SK-N-SH (cell line): ENCODE results near the gene COL4A3. TPM values are rescaled to one million over a fixed set of nuclear protein-coding genes. Genes with fewer than 3 reads are reported as not detected.

Experiments
- CTCF ChIA-PET: fragments of 300-600, 350-600 bp; formaldehyde crosslinking; extraction: SDS; loops from one replicate; lab custom pipeline; 2021; lab: Yijun Ruan, JAX
- POLR2A ChIA-PET: fragments of 350-600 bp; sonication (Branson Sonifier 250); formaldehyde crosslinking; extraction: SDS; loops from one replicate; lab custom pipeline; 2020; ENCODE audit warnings: antibody characterized with exemption, inconsistent platforms; lab: Yijun Ruan, JAX
- DNase-seq: peaks from one replicate; pipeline ENCODE4 v3.0.0; 2012
- H2AFZ ChIP-seq: fragments of 200-600 bp; sonication (generic); 2 replicates; pipeline ENCODE4 v1.8.1; 2016; ENCODE audit warnings: antibody characterized with exemption, mild to moderate bottlenecking, low read depth
- H3F3A ChIP-seq: fragments of 200-600 bp; sonication (generic); replicated peaks from 2 replicates; pipeline ENCODE3; 2016; ENCODE audit warnings: antibody characterized with exemption, mild to moderate bottlenecking; ENCODE audit not compliant: insufficient read depth
- H3K27ac ChIP-seq, 2 experiments: fragments of 200-500 bp in 1 of 2; fragments of 200-600 bp in 1 of 2; sonication (Bioruptor generic) in 1 of 2; sonication (generic), shearing (Covaris generic) in 1 of 2; 2 replicates each; pipeline versions ENCODE4 v1.5.1 to v1.6.1; 2014 to 2016; ENCODE audit warnings: low read depth in 2 of 2, inconsistent platforms in 1 of 2, low read length in 1 of 2, mild to moderate bottlenecking in 1 of 2, mixed read lengths in 1 of 2
- H3K27me3 ChIP-seq: fragments of 200-600 bp; sonication (generic), shearing (Covaris generic); 2 replicates; pipeline ENCODE4 v1.6.1; 2016; ENCODE audit warnings: mixed run types; ENCODE audit not compliant: insufficient read depth
- H3K36me3 ChIP-seq, 2 experiments: fragments of 200-500 bp in 1 of 2; fragments of 200-600 bp in 1 of 2; sonication (Bioruptor generic) in 1 of 2; sonication (generic) in 1 of 2; replicated peaks in 1 of 2; 2 replicates each; pipeline versions ENCODE3 to v1.5.1; 2014 to 2016; ENCODE audit warnings: low read length in 1 of 2, mild to moderate bottlenecking in 1 of 2; ENCODE audit not compliant: insufficient read depth in 2 of 2, control insufficient read depth in 1 of 2
- H3K4me1 ChIP-seq, 2 experiments: fragments of 200-500 bp in 1 of 2; fragments of 200-600 bp in 1 of 2; sonication (Bioruptor generic) in 1 of 2; sonication (generic), shearing (Covaris generic) in 1 of 2; 2 replicates each; pipeline versions ENCODE4 v1.5.1 to v1.6.1; 2014 to 2016; ENCODE audit warnings: low read depth in 1 of 2, low read length in 1 of 2, mixed run types in 1 of 2; ENCODE audit not compliant: insufficient read depth in 2 of 2, control insufficient read depth in 1 of 2
- H3K4me2 ChIP-seq: fragments of 200-600 bp; sonication (generic), shearing (Covaris generic); 2 replicates; pipeline ENCODE4 v1.6.1; 2017; ENCODE audit warnings: mixed run types
- H3K4me3 ChIP-seq, 2 experiments: fragments of 200-500 bp in 1 of 2; fragments of 200-600 bp in 1 of 2; sonication (Bioruptor generic) in 1 of 2; sonication (generic), shearing (Covaris generic) in 1 of 2; 2 replicates each; pipeline versions ENCODE4 v1.5.1 to v1.8.1; 2014 to 2016; ENCODE audit warnings: low read depth in 2 of 2, inconsistent platforms in 1 of 2, low read length in 1 of 2, mild to moderate bottlenecking in 1 of 2, mixed read lengths in 1 of 2, moderate library complexity in 1 of 2
- H3K79me2 ChIP-seq: fragments of 200-600 bp; sonication (generic); 2 replicates; pipeline ENCODE4 v1.8.1; 2017; ENCODE audit warnings: mild to moderate bottlenecking; ENCODE audit not compliant: insufficient read depth
- H3K9ac ChIP-seq: fragments of 200-600 bp; sonication (generic); 2 replicates; pipeline ENCODE4 v1.6.1; 2017; ENCODE audit warnings: mixed run types
- H3K9me2 ChIP-seq: fragments of 200-600 bp; sonication (generic); 2 replicates; pipeline ENCODE4 v1.6.1; 2017; ENCODE audit warnings: mixed run types
- H3K9me3 ChIP-seq: fragments of 200-600 bp; sonication (generic); 2 replicates; pipeline ENCODE4 v1.6.1; 2017; ENCODE audit warnings: mixed run types, mild to moderate bottlenecking, moderate library complexity
- H4K20me1 ChIP-seq: fragments of 200-600 bp; sonication (generic); 2 replicates; pipeline ENCODE4 v1.6.1; 2017; ENCODE audit warnings: mild to moderate bottlenecking, mixed run types; ENCODE audit not compliant: insufficient read depth
- EZH2phosphoT487 ChIP-seq: fragments of 200-600 bp; sonication (generic); IDR thresholded peaks from 2 replicates; pipeline ENCODE4 v1.6.1; 2017; ENCODE audit warnings: low read depth, mixed run types, mild to moderate bottlenecking, antibody characterized with exemption, moderate library complexity, borderline replicate concordance
- FOXJ3 ChIP-seq: sonication (generic); formaldehyde crosslinking; IDR thresholded peaks from 2 replicates; pipeline ENCODE4 v1.5.1; 2020; ENCODE audit warnings: mild to moderate bottlenecking, missing genetic modification reagents
- GATA2 ChIP-seq: sonication (generic); formaldehyde crosslinking; IDR thresholded peaks from 2 replicates; pipeline ENCODE4 v1.5.0; 2020; ENCODE audit warnings: mild to moderate bottlenecking, missing genetic modification reagents
- NFIC ChIP-seq: IDR thresholded peaks from 2 replicates; pipeline ENCODE4 v1.4.0; 2012; ENCODE audit warnings: borderline replicate concordance
- NRF1 ChIP-seq: IDR thresholded peaks from 2 replicates; pipeline ENCODE4 v1.6.1; 2012; ENCODE audit warnings: low read depth, mild to moderate bottlenecking, low read length
- POLR2AphosphoS5 ChIP-seq: IDR thresholded peaks from 2 replicates; pipeline ENCODE4 v1.6.1; 2012; ENCODE audit warnings: low read depth, low read length
- RAD21 ChIP-seq: IDR thresholded peaks from 2 replicates; pipeline ENCODE4 v1.6.1; 2012; ENCODE audit warnings: mild to moderate bottlenecking, low read length
- RFX5 ChIP-seq: IDR thresholded peaks from 2 replicates; pipeline ENCODE4 v1.6.1; 2012; ENCODE audit warnings: mild to moderate bottlenecking, improper control_type of control experiment, low read length
- RXRA ChIP-seq: IDR thresholded peaks from 2 replicates; pipeline ENCODE4 v1.4.0; 2012; ENCODE audit warnings: low read depth, mild to moderate bottlenecking, borderline replicate concordance
- SIN3A ChIP-seq: IDR thresholded peaks from 2 replicates; pipeline ENCODE4 v1.6.1; 2012; ENCODE audit warnings: low read depth, mild to moderate bottlenecking, low read length, moderate library complexity, borderline replicate concordance
- SMC3 ChIP-seq: IDR thresholded peaks from 2 replicates; pipeline ENCODE4 v1.6.1; 2012; ENCODE audit warnings: low read depth, low read length, improper control_type of control experiment
- TAF1 ChIP-seq: IDR thresholded peaks from 2 replicates; pipeline ENCODE4 v1.6.1; 2012; ENCODE audit warnings: low read depth, mild to moderate bottlenecking, low read length, moderate library complexity, borderline replicate concordance
- TCF12 ChIP-seq: IDR thresholded peaks from 2 replicates; pipeline ENCODE4 v1.4.0; 2012
- YY1 ChIP-seq: IDR thresholded peaks from 2 replicates; pipeline ENCODE4 v1.4.0; 2012; ENCODE audit warnings: low read depth, mild to moderate bottlenecking
- WGBS: methylation state at CpG from one replicate; pipeline ENCODE4 v1.1.6; 2017; ENCODE audit warnings: low lambda C conversion rate; 5-methylcytosine and 5-hydroxymethylcytosine counted together
- polyA plus RNA-seq, 3 experiments: library from polyadenylated mRNA; depleted of rRNA; stranded (reverse); fragments of >200 nt; gene quantifications; 2 replicates each; pipeline ENCODE4 v1.2.3, GENCODE V29; 2012
- TF ChIP-seq, protein P1 (sequence below): fragments of 200-600 bp; sonication (generic); IDR thresholded peaks from 2 replicates; pipeline ENCODE4 v1.6.1; 2017; ENCODE audit warnings: antibody characterized with exemption, mild to moderate bottlenecking, moderate library complexity
- TF ChIP-seq, protein P2 (sequence below): IDR thresholded peaks from 2 replicates; pipeline ENCODE4 v1.4.0; 2012; ENCODE audit warnings: low read depth, borderline replicate concordance
- TF ChIP-seq, protein P3 (sequence below): IDR thresholded peaks from 2 replicates; pipeline ENCODE4; 2012

Gene COL4A3
- polyA plus RNA-seq, 1 of the 3 experiments (the other 2 are of a cell fraction), result not detected

DNA sequence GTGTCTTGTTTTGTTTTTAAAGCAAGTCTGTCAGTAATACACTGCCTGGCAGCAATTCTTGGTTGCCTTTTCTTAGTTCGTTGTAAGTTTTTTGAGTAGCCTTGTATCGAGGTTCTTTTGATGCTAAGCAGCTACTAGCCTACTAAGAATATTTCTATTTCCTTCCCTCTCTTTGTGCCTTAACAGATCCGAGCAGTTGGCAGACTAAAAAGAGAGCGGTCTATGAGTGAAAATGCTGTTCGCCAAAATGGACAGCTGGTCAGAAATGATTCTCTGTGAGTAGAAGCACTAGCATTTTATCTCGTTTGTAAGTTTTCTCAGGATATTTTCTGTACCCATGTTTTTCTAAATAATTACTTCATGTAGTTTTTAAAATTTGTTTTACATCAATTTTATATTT is 175.7 kb downstream of the COL4A3 start:
- 78% methylated on average over 6 of the region's 6 CpGs for WGBS

DNA sequence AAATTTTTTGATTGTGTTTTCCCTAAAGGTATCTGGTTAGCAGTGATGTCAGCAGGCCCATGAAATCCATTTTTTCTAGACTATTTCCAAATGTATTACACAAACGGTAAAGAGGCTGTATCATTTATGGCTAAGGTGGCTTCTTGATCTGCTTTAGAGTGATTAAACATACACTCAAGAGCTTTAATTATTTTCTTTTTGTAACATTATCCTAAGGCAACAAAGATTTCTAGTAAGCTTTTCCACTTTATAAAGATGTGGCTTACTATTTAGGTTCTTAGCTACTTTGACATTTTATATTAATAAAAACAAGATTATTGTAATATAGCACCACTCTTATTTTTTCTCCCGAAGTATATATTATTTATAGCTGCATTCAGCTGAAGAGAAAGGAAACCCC is 177.1 kb downstream of the COL4A3 start:
- ChIA-PET POLR2A (no interaction called here), CTCF (no interaction called here)
- WGBS, result 90% methylated on average over 2 of the region's 2 CpGs
- Histone ChIP-seq H3K4me1 (no peaks in the 10 kb centered on the region), H3K4me3 (no peak overlapping the region), H3K9ac (no peak overlapping the region), H4K20me1 (no peaks in the 10 kb centered on the region), H3K36me3 (peaks cover 50 to 72% of the 10 kb centered on the region in 2 experiments), H3K9me2 (no peaks in the 10 kb centered on the region), H2AFZ (no peak overlapping the region), H3F3A (no peaks in the 10 kb centered on the region), H3K79me2 (peaks cover 3% of the 10 kb centered on the region; the same call in 1 of the 2 replicates), H3K27ac (no peak overlapping the region), H3K4me2 (no peak overlapping the region), H3K27me3 (no peaks in the 10 kb centered on the region), H3K9me3 (no peaks in the 10 kb centered on the region)
- TF ChIP-seq TCF12 (no peak), EZH2phosphoT487 (no peak), NFIC (no peak), RAD21 (no peak), RFX5 (no peak), TAF1 (no peak), RXRA (no peak), FOXJ3 (CRISPR knock-in tag) (no peak), NRF1 (no peak), SIN3A (no peak), POLR2AphosphoS5 (no peak), GATA2 (CRISPR knock-in tag) (no peak)
- TF ChIP-seq, protein P1, sequence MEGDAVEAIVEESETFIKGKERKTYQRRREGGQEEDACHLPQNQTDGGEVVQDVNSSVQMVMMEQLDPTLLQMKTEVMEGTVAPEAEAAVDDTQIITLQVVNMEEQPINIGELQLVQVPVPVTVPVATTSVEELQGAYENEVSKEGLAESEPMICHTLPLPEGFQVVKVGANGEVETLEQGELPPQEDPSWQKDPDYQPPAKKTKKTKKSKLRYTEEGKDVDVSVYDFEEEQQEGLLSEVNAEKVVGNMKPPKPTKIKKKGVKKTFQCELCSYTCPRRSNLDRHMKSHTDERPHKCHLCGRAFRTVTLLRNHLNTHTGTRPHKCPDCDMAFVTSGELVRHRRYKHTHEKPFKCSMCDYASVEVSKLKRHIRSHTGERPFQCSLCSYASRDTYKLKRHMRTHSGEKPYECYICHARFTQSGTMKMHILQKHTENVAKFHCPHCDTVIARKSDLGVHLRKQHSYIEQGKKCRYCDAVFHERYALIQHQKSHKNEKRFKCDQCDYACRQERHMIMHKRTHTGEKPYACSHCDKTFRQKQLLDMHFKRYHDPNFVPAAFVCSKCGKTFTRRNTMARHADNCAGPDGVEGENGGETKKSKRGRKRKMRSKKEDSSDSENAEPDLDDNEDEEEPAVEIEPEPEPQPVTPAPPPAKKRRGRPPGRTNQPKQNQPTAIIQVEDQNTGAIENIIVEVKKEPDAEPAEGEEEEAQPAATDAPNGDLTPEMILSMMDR, result no peak
- TF ChIP-seq, protein P2, sequence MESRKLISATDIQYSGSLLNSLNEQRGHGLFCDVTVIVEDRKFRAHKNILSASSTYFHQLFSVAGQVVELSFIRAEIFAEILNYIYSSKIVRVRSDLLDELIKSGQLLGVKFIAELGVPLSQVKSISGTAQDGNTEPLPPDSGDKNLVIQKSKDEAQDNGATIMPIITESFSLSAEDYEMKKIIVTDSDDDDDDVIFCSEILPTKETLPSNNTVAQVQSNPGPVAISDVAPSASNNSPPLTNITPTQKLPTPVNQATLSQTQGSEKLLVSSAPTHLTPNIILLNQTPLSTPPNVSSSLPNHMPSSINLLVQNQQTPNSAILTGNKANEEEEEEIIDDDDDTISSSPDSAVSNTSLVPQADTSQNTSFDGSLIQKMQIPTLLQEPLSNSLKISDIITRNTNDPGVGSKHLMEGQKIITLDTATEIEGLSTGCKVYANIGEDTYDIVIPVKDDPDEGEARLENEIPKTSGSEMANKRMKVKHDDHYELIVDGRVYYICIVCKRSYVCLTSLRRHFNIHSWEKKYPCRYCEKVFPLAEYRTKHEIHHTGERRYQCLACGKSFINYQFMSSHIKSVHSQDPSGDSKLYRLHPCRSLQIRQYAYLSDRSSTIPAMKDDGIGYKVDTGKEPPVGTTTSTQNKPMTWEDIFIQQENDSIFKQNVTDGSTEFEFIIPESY, result no peak
- DNase-seq, result no peak

More for the DNA sequence above, 175.7 kb downstream of the COL4A3 start:
- no peak for DNase-seq
- Histone ChIP-seq H3F3A (no peaks in the 10 kb centered on the region), H3K27ac (no peak overlapping the region), H3K9ac (no peak overlapping the region), H2AFZ (no peak overlapping the region), H3K36me3 (peaks cover 49 to 69% of the 10 kb centered on the region in 2 experiments), H3K9me2 (no peaks in the 10 kb centered on the region), H3K27me3 (no peaks in the 10 kb centered on the region), H3K9me3 (no peaks in the 10 kb centered on the region), H3K4me2 (no peak overlapping the region), H3K4me3 (no peak overlapping the region), H3K4me1 (no peaks in the 10 kb centered on the region), H3K79me2 (peaks cover 3% of the 10 kb centered on the region; the same call in 1 of the 2 replicates), H4K20me1 (no peaks in the 10 kb centered on the region)
- TF ChIP-seq TCF12 (no peak), YY1 (no peak), RFX5 (no peak), SMC3 (no peak), FOXJ3 (CRISPR knock-in tag) (no peak)
- TF ChIP-seq, protein P3, sequence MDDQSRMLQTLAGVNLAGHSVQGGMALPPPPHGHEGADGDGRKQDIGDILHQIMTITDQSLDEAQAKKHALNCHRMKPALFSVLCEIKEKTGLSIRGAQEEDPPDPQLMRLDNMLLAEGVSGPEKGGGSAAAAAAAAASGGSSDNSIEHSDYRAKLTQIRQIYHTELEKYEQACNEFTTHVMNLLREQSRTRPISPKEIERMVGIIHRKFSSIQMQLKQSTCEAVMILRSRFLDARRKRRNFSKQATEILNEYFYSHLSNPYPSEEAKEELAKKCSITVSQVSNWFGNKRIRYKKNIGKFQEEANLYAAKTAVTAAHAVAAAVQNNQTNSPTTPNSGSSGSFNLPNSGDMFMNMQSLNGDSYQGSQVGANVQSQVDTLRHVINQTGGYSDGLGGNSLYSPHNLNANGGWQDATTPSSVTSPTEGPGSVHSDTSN, result no peak
- ChIA-PET CTCF (interaction anchor here (1.0 to 1.3 kb wide), 2 partner anchors 15 to 426 kb away, joined by 3 read pairs; partner anchors contain the start of gene MFF), POLR2A (no interaction called here)
